Cardiac muscle cell (in vitro differentiated cells and primary cell): ENCODE measurements around the gene RNF121. TPM values are rescaled to one million over a fixed set of nuclear protein-coding genes. Genes with fewer than 3 reads are reported as not detected.

Experiments used
- DNase-seq, 2 donors: peaks; one replicate each; pipeline versions ENCODE4 v3.0.0 to v3.0.0-alpha.2; 2010 to 2017; ENCODE audit warnings: low read depth in 1 of 2, low spot score in 1 of 2
- H3K27ac ChIP-seq: fragments of 200-600 bp; sonication (generic); 2 replicates; pipeline ENCODE4 v1.5.1; 2016
- H3K27me3 ChIP-seq: fragments of 200-600 bp; sonication (generic); 2 replicates; pipeline ENCODE4 v1.6.0; 2016; ENCODE audit warnings: control low read depth
- H3K36me3 ChIP-seq: fragments of 200-600 bp; sonication (generic); 2 replicates; pipeline ENCODE4 v1.5.1; 2016; ENCODE audit warnings: control low read depth
- H3K4me1 ChIP-seq: fragments of 200-600 bp; sonication (generic); 2 replicates; pipeline ENCODE4 v1.8.1; 2017; ENCODE audit warnings: low read depth, mild to moderate bottlenecking, mixed run types
- H3K4me3 ChIP-seq: fragments of 200-600 bp; sonication (generic); 2 replicates; pipeline ENCODE4 v1.5.1; 2016; ENCODE audit warnings: mild to moderate bottlenecking
- H3K9me3 ChIP-seq: fragments of 200-600 bp; sonication (generic); 2 replicates; pipeline ENCODE4 v1.5.1; 2017; ENCODE audit warnings: low read depth, mild to moderate bottlenecking, control low read depth
- CTCF ChIP-seq: IDR thresholded peaks from 2 replicates; pipeline ENCODE4 v1.5.1; 2012; ENCODE audit warnings: low read depth, mild to moderate bottlenecking, low read length
- polyA plus RNA-seq: library from polyadenylated mRNA; unstranded; fragments of >200 nt; fragmentation: Nextera tagmentation; extraction: Ambion mirVana; gene quantifications from 2 replicates; pipeline ENCODE4 v1.2.1, GENCODE V29; 2016
- total RNA-seq: library from RNA; depleted of rRNA; stranded (reverse); fragments of >200 nt; gene quantifications from 2 replicates; pipeline ENCODE4 v1.2.3, GENCODE V29; 2016

The RNF121 gene
- total and polyA plus RNA-seq, 2 experiments from 2014 or later, result 16.2 to 27.7 TPM

- Histone ChIP-seq H3K4me3 (no peak overlapping the region), H3K36me3 (peaks cover 16% of the 10 kb centered on the region), H3K9me3 (no peaks in the 10 kb centered on the region), H3K27ac (peak overlapping the region; percentile 39), H3K4me1 (no peaks in the 10 kb centered on the region), H3K27me3 (no peaks in the 10 kb centered on the region)
- TF ChIP-seq CTCF, result no peak
- DNase-seq, result peak in 1 of 2 donors; percentile 67
Observed at GRCh38 chr11:71999362-71999761, 70.5 kb downstream of the RNF121 start.

GRCh38 chr11:71999798-72000197 is 71.0 kb downstream of the RNF121 start:
- Histone ChIP-seq H3K27ac (peak overlapping the region; percentile 39), H3K4me3 (no peak overlapping the region), H3K4me1 (no peaks in the 10 kb centered on the region), H3K9me3 (no peaks in the 10 kb centered on the region), H3K36me3 (peaks cover 20% of the 10 kb centered on the region), H3K27me3 (no peaks in the 10 kb centered on the region)
- TF ChIP-seq CTCF, result no peak
- no peak for DNase-seq

GRCh38 chr11:72000202-72000867 is 71.5 kb downstream of the RNF121 start:
- no peaks in the 10 kb centered on the region for H3K9me3 ChIP-seq
- DNase-seq, result no peak
- H3K27ac ChIP-seq, result peak overlapping the region; percentile 34
- H3K27me3 ChIP-seq, result no peaks in the 10 kb centered on the region
- H3K36me3 ChIP-seq, result peaks cover 26% of the 10 kb centered on the region
- H3K4me3 ChIP-seq, result no peak overlapping the region
- no peaks in the 10 kb centered on the region for H3K4me1 ChIP-seq
- TF ChIP-seq CTCF, result no peak

GRCh38 chr11:72001285-72001684 is 72.4 kb downstream of the RNF121 start:
- Histone ChIP-seq H3K27ac (peak overlapping the region; percentile 75), H3K36me3 (peaks cover 35% of the 10 kb centered on the region), H3K4me1 (no peaks in the 10 kb centered on the region), H3K4me3 (no peak overlapping the region), H3K9me3 (no peaks in the 10 kb centered on the region), H3K27me3 (no peaks in the 10 kb centered on the region)
- TF ChIP-seq CTCF, result no peak
- no peak for DNase-seq

- no peak overlapping the region for H3K4me3 ChIP-seq
- TF ChIP-seq CTCF, result no peak
- H3K27ac ChIP-seq, result peak overlapping the region; percentile 75
- no peaks in the 10 kb centered on the region for H3K27me3 ChIP-seq
- peaks cover 42% of the 10 kb centered on the region for H3K36me3 ChIP-seq
- DNase-seq, result no peak
- no peaks in the 10 kb centered on the region for H3K9me3 ChIP-seq
- H3K4me1 ChIP-seq, result no peaks in the 10 kb centered on the region
Observed at GRCh38 chr11:72001834-72002591, 73.2 kb downstream of the RNF121 start.
